Measurements from ENCODE around the gene FCHO1. TPM values are rescaled to one million over a fixed set of nuclear protein-coding genes. Genes with fewer than 3 reads are reported as not detected.

The FCHO1 gene
- total RNA-seq, 2 experiments from 2014 or later = 76.3 to 84.1 TPM

- ChIA-PET CTCF (interaction anchor here (0.6 to 1.8 kb wide), 5 partner anchors 13 to 25 kb away, joined by 4 to 5 read pairs (median 4); partner anchors contain the start of gene JAK3), POLR2A (no interaction called here)
- Mint-ChIP-seq H3K36me3 (ENCODE audit: low read depth) (peaks cover 77% of the 10 kb centered on the region), H3K27ac (no peak overlapping the region), H3K27me3 (no peaks in the 10 kb centered on the region), H3K9me3 (peaks cover 6% of the 10 kb centered on the region), H3K4me3 (no peak overlapping the region), H3K4me1 (peaks cover 32% of the 10 kb centered on the region)
- DNase-seq = no peak
Measured at GRCh38 chr19:17832443-17833208, 81.3 kb downstream of the FCHO1 start.

GRCh38 chr19:17834350-17835181 is 83.3 kb downstream of the FCHO1 start:
- ChIA-PET CTCF (interaction anchor here (1.2 to 1.3 kb wide), 2 partner anchors 8 to 9 kb away, joined by 3 read pairs; no protein-coding TSS in a partner anchor), POLR2A (no interaction called here)

GRCh38 chr19:17835182-17836006 is 84.1 kb downstream of the FCHO1 start:
- ChIA-PET POLR2A (no interaction called here), CTCF (interaction anchor here (1.3 kb wide), 1 partner anchor 9 kb away, joined by 3 read pairs; no protein-coding TSS in a partner anchor)
- peaks cover 83% of the 10 kb centered on the region for H3K36me3 Mint-ChIP-seq (ENCODE audit: low read depth)

More at GRCh38 chr19:17834350-17835181, 83.3 kb downstream of the FCHO1 start:
- H3K9me3 Mint-ChIP-seq = peaks cover 6% of the 10 kb centered on the region
- H3K4me3 Mint-ChIP-seq = no peak overlapping the region
- H3K36me3 Mint-ChIP-seq (ENCODE audit: low read depth) = peaks cover 83% of the 10 kb centered on the region
- H3K27me3 Mint-ChIP-seq = no peaks in the 10 kb centered on the region
- no peak overlapping the region for H3K27ac Mint-ChIP-seq
- no peak for DNase-seq
- H3K4me1 Mint-ChIP-seq = peaks cover 28% of the 10 kb centered on the region

GRCh38 chr19:17836530-17836929 is 85.3 kb downstream of the FCHO1 start:
- H3K27ac Mint-ChIP-seq = peak overlapping the region; percentile 28
- ChIA-PET CTCF (no interaction called here), POLR2A (no interaction called here)
- H3K9me3 Mint-ChIP-seq = peaks cover 6% of the 10 kb centered on the region
- H3K27me3 Mint-ChIP-seq = no peaks in the 10 kb centered on the region
- peaks cover 32% of the 10 kb centered on the region for H3K4me1 Mint-ChIP-seq
- H3K36me3 Mint-ChIP-seq (ENCODE audit: low read depth) = peaks cover 82% of the 10 kb centered on the region
- H3K4me3 Mint-ChIP-seq = no peak overlapping the region
- no peak for DNase-seq

More at GRCh38 chr19:17835182-17836006, 84.1 kb downstream of the FCHO1 start:
- H3K4me3 Mint-ChIP-seq = no peak overlapping the region
- peaks cover 6% of the 10 kb centered on the region for H3K9me3 Mint-ChIP-seq
- H3K27ac Mint-ChIP-seq = peak overlapping the region; percentile 47
- H3K4me1 Mint-ChIP-seq = peaks cover 29% of the 10 kb centered on the region
- no peaks in the 10 kb centered on the region for H3K27me3 Mint-ChIP-seq
- DNase-seq = no peak

- H3K36me3 Mint-ChIP-seq (ENCODE audit: low read depth) = peaks cover 75% of the 10 kb centered on the region
Measured at GRCh38 chr19:17837972-17838371, 86.7 kb downstream of the FCHO1 start.

More at GRCh38 chr19:17837972-17838371, 86.7 kb downstream of the FCHO1 start:
- CTCF ChIA-PET = interaction anchor here (0.6 to 0.9 kb wide), 2 partner anchors 22 to 95 kb away, joined by 3 read pairs; partner anchors contain the start of genes CCDC124 and RPL18A
- Mint-ChIP-seq H3K4me3 (no peak overlapping the region), H3K4me1 (peaks cover 34% of the 10 kb centered on the region), H3K27ac (no peak overlapping the region), H3K27me3 (no peaks in the 10 kb centered on the region), H3K9me3 (peaks cover 6% of the 10 kb centered on the region)
- POLR2A ChIA-PET = no interaction called here
- no peak for DNase-seq

Other genes with a start within 250 kb of the FCHO1 start
- 10 to 100 TPM; 81.8 to 93.0 TPM for gene PGLS, start 239.8 kb upstream of the FCHO1 start, total RNA-seq
- gene COLGALT1, start 195.8 kb upstream of the FCHO1 start, total RNA-seq = 10 to 100 TPM; 55.4 to 62.0 TPM
- gene UNC13A, start 63.1 kb upstream of the FCHO1 start, total RNA-seq = under 1 TPM; 0.02 to 0.04 TPM
- 10 to 100 TPM; 75.3 to 75.7 TPM for gene MAP1S, start 32.0 kb upstream of the FCHO1 start, total RNA-seq
- under 1 TPM; 0.35 to 0.81 TPM for gene B3GNT3, start 43.7 kb downstream of the FCHO1 start, total RNA-seq
- 1 to 10 TPM; 6.8 to 7.4 TPM for gene INSL3, start 70.0 kb downstream of the FCHO1 start, total RNA-seq
- gene JAK3, start 96.5 kb downstream of the FCHO1 start, total RNA-seq = 100 to 1,000 TPM; 172 to 176 TPM
- 1,000 to 10,000 TPM; 2,216 to 2,434 TPM for gene RPL18A, start 108.4 kb downstream of the FCHO1 start, total RNA-seq
- gene SLC5A5, start 120.5 kb downstream of the FCHO1 start, total RNA-seq = 1 to 10 TPM; 1.7 to 2.2 TPM
- gene CCDC124, start 181.5 kb downstream of the FCHO1 start, total RNA-seq = 10 to 100 TPM; 59.2 to 64.7 TPM
- gene KCNN1, start 215.6 kb downstream of the FCHO1 start, total RNA-seq = not detected